Measurements from ENCODE around the gene EDAR. TPM values are rescaled to one million over a fixed set of nuclear protein-coding genes. Genes with fewer than 3 reads are reported as not detected.
A peak's percentile ranks its signal among the peaks of the same experiment; 100 is the strongest.

Gene EDAR
- total RNA-seq, 1 donor from 2014 or later: not detected

DNA sequence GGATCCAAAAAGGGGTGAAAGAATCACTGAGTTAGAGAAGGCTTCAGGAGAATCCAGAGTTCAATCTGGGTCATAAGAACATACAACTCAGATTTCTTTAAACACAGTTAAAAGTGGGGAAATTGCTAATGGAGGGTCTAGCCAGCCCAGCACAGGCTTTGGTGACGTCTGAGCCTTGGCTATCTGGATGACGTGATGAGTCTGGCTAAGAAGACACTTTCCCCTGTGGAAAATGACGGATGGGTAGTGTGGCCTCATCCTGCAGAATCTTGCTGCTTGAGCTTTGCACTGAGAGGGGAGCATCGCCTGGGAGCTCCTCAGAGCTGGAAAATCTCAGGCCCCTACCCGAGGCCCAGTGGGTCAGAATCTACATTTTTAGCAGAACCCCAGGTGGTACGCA lies 19.2 kb downstream of the EDAR start:
- DNase-seq (ENCODE audit: low spot score): peak; percentile 30

DNA sequence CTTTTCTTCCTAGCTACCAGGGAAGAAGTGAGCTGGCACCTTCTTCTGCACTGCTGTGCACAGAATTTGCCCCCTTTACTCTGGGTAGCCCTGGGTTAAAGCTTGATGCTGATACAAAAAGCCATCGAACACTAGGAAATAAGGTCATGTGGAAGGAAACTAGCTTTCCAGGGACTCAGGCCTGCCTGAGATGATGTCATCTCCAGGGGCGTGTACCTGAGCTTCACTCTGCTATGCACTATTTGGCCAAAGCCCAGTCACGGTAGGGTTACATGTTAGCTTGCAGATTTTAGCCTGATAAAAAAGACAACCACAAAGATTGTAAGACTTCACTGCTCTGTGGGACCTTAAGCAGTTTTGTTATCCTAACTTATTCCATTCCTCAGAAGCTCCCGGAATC lies 20.4 kb downstream of the EDAR start:
- no peak for DNase-seq (ENCODE audit: low spot score)

DNA sequence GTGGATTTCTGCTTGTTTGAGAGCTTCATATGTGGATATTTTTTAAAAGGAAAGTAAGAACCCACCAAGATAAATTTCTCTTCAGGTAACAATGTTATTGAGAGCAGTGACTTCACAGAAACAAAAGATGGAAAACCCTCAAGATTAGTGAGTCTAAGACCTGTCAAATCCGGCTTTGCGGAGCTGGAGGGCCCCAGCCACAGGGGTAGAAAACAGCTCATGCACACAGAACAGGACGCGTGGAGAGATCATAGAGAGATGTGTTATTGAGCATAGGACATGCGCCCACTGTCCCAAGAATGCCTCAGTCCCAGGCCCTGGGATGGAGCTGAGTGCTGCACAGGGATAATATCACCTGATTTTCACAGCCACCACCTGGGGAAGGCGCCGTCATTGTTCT lies 21.3 kb downstream of the EDAR start:
- no peak for DNase-seq (ENCODE audit: low spot score)

DNA sequence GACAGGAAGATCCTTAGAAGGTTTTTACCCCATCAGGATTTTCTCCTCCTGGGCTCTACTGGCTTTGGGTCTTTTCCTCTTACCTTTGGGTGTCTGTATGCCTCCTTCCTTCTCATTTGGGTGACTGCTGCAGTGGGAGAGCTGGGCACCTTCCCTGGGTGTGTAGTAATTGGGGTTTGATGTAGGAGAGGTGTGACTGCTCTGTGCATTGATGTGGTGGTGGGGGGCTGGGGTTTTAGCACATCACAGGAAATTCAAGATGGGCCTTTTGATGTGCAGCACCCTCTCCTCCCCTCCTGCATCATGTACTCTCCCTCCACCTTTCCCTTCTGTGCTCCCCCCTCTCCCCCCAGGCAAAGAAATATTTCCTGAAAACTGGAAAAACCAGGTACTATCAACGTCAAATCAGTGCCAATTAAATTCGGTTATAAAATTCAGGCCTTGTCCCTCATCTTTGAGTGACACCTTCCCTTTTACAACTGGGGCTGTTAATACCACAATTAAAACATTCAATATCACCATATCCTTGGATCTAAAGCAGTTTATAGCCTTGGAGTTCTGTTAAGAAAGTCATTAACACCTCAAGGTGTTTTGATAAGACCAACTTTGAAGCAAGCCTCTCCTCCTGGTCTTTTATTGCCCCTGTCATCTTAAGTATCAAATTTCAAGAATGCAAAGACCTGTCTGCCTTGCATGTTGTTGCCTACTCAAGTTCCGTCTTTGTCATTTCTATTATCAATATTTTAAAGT lies 23.3 kb downstream of the EDAR start:
- no peak for DNase-seq (ENCODE audit: low spot score)

DNA sequence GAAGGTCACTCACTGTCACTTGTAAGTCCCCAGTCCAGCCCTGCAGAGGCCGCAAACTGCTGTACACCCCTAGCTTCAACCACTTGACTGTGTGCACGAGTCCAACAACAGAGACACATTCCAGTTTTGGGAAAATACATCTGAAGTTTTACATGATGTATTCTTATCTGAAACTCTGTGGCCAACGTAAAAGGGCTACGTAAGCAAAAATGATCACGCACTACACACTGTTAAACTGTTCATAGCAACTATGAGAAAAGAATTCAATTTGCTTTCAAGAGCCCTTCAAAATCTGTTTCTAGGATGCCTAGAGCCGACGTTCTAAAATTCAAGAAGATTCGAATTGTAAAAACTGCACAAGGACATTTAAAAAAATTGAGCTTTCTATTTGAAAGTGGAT lies 26.0 kb downstream of the EDAR start:
- DNase-seq (ENCODE audit: low spot score): no peak

DNA sequence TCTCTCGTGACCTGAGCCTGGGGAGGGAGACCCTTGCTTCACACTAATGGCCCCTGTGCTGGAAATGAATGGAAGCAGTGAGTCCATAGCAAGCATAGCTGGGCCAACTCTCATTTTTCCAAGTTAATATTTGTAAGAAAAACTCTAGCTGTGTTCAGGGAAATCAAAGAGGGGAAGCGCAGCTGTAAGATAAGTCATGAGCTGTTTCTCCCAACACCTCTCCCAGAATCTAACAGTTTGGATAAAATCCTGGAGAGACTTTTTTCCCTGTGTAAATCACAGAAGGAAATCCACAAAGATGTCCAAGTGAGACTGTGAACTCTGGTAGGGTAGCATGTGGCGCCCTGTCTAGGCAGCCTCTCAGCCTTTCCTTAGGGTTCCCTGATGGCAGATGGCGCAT lies 27.2 kb downstream of the EDAR start:
- DNase-seq (ENCODE audit: low spot score): no peak

DNA sequence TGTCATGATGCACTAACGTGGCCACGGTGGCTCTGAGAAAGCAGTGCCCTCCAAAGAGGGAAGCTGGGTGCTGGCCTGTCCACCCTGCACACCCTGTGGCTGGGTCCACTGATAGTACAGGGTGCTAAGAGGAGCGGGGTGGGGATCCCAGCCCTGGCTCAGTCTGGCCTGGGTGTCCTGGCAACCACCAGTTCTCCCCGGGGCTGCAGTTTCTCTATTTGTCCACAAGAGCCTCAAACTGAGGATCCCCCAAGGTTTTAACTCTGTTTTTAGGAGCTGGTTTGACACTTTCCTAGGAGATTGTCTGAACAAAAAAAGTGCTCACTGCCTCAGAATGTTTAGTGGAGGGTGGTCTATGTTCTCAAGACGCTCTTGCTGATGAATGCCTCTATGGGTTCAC lies 29.0 kb downstream of the EDAR start:
- no peak for DNase-seq (ENCODE audit: low spot score)

DNA sequence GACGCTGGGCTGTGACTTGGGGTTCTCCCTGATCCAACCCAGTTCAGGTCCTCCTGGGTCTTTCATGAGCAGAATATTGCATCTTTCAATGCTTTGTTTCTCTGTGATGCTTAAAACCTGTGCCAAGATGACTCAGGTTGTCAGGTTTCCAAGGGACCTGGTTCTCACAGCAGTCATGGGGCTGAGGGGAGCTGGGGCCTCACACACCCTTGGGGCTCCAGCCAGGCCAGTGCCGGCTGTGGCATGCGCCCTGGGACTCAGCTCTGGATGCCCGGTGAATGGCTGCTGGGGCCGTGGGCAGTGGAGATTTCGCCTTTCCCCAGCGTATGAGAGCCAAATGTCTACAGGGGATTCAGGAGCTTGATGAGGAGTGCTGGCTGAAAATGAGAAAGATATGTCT lies 29.6 kb downstream of the EDAR start:
- no peak for DNase-seq (ENCODE audit: low spot score)

DNA sequence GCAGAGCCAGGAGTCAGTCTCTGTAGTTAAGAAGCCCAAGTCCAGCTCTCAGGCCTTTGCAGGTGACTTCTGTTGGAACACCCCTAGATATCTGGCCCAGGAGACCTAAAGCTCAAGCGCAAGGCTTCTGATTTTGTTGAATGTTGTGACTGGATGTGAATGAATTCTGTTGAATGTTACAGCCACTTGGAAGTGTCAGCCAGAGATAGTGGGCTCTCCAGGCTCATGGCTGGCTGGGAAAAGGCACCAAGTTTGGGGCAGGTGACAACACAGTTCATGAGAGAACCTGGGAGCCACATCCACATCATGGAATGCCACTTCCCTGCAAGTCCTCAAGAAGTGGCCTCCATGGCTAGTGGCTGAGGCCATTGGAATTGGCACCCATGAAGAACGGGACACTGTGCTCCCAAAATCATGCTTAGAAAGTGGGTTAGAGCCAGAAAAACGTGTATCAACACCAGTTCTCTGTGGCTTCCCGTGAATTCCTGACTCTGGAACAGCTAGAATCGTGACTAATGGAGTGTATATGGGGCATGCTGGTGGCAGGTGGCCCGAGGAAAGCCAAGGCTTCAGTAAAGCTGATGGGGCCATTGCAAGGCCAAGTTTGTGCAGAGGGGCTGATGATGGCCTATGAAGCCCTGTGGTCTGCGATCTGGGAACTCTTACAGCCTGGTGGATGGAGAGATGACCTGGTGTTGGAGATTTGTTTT lies 30.2 kb downstream of the EDAR start:
- no peak for DNase-seq (ENCODE audit: low spot score)

DNA sequence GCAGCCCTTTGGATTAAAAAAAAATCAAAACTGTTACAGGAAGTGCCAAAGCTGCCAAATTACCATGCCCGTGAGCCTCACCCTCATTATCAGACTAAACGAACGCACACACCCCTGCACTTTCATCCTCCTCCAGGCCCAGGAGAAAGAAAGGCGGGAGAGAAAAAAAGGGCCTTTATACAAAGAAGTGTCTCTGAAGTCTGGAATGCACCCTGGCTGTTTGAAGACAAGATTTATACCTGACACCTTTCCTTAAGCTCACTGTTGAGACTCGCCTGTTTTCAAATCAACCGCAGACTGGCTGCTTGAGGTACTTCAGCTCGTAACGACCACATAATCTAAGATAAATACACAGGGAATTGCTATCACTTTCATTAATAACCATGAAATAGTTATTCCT lies 31.0 kb downstream of the EDAR start:
- no peak for DNase-seq (ENCODE audit: low spot score)

DNA sequence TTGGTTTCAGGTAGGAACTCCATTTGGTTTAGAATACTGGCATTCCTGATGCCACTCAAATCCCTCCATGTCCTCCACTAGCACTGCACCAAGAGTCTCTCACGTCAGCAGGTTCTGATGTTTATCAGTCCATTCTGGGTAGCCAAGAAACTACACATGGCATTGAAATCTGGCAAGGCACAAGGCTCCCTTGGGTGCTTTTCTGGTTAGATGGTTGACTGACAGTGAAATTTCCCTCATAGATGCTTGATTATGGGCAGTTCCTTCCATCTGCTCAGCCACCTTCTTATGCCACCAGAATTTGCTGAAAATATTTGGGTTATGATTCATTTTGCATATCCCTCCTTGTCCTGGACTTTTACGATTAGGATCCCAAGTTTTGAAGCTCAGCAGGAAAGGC lies 32.6 kb downstream of the EDAR start:
- no peak for DNase-seq (ENCODE audit: low spot score)

DNA sequence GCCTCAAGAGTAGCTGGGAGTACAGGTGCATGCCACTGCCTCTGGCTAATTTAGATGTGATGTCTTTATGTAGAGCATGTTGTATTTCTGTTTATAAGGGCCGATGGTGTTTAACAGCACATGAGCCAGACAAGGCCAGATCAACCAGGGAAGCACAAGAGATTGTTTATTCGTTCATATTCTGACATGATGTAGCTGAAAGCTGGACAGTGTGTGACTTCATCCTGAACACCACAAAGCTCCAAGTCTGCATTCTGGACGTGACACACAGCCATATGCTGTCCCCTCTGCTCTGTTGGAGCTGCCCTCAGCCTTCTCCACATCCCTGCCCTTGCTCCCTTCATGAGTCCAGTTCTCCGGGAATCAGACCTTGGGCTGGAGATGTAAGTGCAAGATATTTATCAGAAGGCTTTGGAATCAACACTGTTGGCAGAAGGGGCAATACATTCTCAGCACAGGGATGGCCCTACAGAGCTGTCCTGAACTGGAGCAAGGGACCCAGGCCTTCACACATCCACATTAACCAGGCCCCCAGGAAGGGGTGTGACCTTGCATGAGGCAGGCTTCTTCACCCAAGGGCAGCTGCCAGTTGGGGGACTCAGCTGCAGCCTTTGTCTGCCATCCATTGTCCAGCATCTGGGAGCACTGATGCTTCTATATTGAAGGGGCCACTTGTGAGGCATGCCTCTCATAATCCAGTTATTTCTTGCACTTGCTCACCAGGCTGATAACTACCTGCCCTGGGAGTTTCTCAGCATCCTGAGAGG lies 38.5 kb downstream of the EDAR start:
- DNase-seq (ENCODE audit: low spot score): peak; percentile 39

DNA sequence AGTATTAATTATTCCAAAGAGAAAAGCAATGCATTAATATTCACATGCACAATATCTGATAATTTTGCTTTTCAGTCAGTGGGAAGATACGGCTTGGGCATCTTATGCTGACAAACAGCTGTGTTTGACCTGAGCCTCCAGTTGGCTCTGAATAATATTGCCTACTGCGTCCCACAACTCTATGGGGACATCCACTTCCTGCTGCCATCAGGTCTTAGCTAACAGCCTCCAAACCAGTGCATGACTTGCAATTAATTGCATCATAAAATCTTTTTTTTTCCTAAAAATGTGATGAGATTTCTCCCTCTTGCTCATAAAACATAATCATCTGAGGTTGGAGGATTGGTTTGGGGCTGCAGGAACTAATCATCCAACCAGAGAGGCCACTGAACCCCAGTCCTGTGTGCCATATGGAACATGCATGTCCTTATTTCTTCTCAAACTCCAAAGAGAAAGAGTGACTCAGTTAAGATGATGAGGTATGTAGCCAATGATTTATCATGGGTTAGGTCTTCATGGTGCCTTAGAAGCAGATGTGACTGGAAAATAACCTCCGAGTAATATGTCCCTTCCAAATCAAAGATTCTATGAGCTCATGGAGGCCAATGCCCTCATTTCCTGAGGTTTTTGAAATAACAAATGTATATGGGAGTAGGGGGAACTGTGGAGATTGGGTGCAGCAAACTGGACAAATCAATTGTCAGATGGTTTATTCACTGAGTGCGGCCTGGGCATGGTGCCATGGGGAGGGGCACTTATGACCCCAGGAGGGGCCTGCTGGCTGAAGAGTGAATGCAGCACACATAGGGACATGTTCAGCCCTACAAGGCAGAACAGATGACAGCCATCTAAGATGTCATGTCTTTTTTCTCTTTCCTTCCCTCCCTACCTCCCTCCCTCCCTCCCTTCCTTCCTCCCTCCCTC lies 39.4 kb downstream of the EDAR start:
- peak; percentile 24 for DNase-seq (ENCODE audit: low spot score)

DNA sequence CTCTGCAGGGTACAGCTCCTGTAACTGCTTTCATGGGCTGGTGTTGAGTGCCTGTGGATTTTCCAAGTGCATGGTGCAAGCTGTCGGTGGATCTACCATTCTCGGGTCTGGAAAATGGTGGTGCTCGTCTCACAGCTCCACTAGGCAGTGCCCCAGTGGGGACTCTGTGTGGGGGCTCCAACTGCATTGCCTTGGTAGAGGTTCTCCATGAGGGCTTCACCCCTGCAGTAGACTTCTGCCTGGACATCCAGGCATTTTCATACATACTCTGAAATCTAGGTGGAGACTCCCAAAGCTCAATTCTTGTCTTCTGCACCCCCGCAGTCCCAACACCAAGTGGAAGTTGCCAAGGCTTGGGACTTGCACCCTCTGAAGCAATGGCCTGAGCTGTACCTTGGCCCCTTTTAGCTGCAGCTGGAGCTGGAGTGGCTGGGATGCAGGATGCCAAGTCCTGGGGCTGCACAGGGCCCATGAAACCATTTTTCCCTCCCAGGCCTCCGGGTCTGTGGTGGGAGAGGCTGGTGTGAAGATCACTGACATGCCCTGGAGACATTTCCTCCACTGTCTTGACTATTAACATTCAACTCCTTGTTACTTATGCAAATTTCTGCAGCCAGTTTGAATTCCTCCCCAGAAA lies 41.6 kb downstream of the EDAR start:
- DNase-seq (ENCODE audit: low spot score): peak; percentile 47

DNA sequence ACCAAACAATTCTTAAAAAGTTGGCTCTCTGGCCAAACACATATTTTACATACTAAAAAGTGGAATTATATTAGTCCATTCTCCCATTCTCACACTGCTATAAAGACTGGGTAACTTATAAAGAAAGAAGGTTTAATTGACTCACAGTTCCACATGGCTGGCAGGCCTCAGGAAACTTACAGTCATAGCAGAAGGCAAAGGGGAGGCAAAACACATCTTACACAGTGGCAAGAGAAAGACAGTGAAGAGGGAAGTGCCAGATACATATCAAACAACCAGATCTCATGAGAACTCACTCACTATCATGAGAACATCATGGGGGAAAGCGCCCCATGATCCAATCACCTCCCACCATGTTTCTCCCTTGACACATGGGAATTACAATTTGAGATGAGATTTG lies 42.6 kb downstream of the EDAR start:
- DNase-seq (ENCODE audit: low spot score): peak; percentile 18

DNA sequence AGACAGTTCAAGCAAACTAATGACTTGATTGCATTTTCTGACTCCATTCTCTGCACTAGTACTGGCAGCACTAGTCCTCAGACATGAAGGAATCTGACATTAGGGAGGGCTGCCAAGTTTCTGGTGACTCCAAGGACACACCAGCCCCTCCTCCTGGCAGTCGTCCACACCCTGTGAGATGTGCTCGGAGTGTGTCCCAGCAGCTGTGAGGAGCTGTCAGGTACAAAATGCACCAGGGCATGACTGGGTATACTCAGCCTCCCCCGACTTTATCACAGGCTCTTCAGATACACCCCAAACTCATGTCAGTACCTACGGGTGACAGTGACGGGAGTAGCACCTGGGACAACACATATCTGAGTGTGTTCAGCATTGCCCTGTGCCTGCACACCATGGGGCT lies 43.1 kb downstream of the EDAR start:
- peak; percentile 55 for DNase-seq (ENCODE audit: low spot score)

DNA sequence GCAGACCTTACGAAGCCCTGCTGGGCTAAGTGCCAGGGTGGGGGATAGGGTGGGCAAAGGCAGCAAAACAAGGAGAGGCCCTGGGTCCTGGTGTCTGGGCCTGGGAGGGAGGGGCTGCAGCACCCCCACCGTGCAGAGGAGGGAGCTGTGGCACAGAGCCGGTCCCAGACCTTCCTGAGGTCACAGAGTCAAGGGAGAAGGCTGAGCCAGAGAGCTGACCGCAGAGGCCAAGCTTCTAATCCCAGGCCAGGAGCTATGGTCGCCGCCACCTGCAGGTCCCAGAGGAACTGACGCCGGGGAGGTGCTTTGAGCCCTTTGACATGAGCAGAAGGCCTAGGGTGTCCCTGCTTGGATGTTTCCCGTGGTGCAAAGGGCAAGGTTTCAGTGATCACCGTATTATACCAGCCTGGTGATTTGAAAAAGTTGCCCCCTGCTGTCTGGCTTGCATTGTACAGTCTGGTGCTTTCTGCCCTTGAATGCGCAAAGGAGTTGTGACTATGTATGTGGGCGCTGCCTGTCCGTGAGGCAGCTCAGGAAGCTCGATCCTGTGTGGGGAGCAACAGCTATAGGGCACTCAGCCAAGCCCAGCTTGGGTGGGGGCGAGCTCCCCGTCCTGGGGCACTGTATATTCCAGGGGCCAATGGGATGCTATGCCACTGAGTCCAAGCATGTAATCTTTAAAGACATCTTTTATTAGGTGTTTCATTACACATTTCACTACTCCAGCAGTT lies 44.3 kb downstream of the EDAR start:
- DNase-seq (ENCODE audit: low spot score): peak; percentile 67

DNA sequence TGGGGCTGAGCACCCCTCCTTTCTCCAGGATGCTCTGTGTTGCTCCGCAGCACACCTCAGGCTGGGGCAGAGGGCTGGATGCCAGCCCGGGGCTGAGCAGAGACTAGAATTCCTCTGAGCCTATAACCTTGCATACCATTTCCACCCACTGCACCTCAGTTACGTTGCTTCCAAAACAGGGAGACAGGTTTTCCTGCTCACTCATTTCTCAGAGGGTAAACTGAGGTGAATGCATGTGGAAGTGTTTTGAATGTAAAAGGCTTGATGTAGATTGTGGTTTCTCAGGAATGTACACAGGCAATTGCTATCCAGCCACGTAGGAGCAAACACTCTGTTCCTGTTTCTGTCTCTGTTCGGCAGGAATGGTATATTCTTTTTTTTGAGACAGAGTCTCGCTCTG lies 45.3 kb downstream of the EDAR start:
- DNase-seq (ENCODE audit: low spot score): no peak

DNA sequence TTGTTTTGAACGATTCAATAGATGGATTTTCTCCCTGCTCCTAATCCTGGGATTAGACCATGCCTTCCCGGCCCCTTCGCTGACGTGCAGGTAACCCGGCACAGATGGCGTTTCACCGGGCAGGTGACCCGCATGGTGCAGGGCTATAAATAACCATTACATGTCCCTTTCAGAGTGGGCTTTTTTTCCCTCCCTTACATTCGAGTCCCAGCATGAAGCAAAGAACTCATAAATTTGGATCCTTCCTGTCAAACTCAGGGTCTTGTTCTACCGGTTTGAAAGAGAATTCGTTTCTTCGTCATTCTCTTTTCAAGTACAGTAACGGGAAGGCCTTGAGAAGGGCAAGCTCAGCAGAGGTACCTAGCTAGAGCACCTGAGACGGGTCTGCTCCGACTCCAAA lies 46.1 kb downstream of the EDAR start:
- DNase-seq (ENCODE audit: low spot score): peak; percentile 43

DNA sequence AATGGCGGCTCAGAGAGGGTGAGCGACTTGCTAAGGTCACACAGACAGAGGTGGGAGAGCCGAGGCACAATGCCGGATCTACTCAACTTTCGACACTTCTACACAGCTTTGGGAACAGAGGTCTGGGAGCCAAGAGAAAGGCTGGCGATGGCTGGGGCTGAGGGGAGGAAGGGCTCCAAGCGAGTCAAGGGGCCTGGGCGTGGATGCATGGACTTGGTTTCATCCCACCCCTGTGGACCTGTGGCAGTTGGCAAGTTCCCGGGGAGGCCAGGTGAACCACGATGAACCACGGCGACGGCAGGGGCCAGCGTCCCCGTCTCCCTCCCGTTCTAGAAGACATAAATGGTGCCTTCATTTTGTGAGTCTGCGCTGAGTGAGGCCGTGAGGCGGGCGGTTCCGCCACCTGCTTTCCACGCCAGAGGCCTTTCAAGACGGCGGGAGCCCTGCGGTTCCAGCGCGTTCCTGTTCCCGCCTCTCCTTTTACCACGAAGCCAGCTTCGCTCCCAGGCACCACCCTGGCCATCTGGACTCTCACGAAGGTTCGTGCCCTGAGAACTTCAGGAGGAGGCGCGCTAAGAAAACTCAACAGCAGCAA lies 46.7 kb downstream of the EDAR start:
- no peak for DNase-seq (ENCODE audit: low spot score)

Data from mesenteric fat pad (tissue), 1 donor.